Trophoblast cell (in vitro differentiated cells and primary cell): Measurements from ENCODE around the gene CEMP1.
A peak's percentile ranks its signal among the peaks of the same experiment; 100 is the strongest.

Experiments
- DNase-seq, 2 donors: peaks; one replicate each; pipeline ENCODE4 v3.0.0-alpha.2; 2016
- H2AFZ ChIP-seq: 2 replicates; pipeline ENCODE4 v1.6.1; 2013; ENCODE audit warnings: low read length, moderate library complexity, mild to moderate bottlenecking; ENCODE audit not compliant: insufficient read depth, poor library complexity
- H2AK5ac ChIP-seq: 2 replicates; pipeline ENCODE4 v1.6.1; 2013; ENCODE audit warnings: mild to moderate bottlenecking, low read length
- H2BK120ac ChIP-seq: 2 replicates; pipeline ENCODE4 v1.6.1; 2013; ENCODE audit warnings: low read length, mild to moderate bottlenecking, moderate library complexity; ENCODE audit not compliant: insufficient read depth, poor library complexity
- H2BK12ac ChIP-seq: 2 replicates; pipeline ENCODE4 v1.6.1; 2013; ENCODE audit warnings: mild to moderate bottlenecking, low read length, moderate library complexity
- H2BK5ac ChIP-seq: 2 replicates; pipeline ENCODE4 v1.6.1; 2013; ENCODE audit warnings: low read length, low read depth, moderate library complexity, mild to moderate bottlenecking; ENCODE audit not compliant: poor library complexity
- H3K14ac ChIP-seq: 2 replicates; pipeline ENCODE4 v1.6.1; 2013; ENCODE audit warnings: mild to moderate bottlenecking, low read length
- H3K18ac ChIP-seq: 2 replicates; pipeline ENCODE4 v1.6.1; 2013; ENCODE audit warnings: mild to moderate bottlenecking, low read length
- H3K23ac ChIP-seq: 2 replicates; pipeline ENCODE4 v1.6.1; 2013; ENCODE audit warnings: low read length
- H3K27ac ChIP-seq: 2 replicates; pipeline ENCODE4 v1.5.1; 2013; ENCODE audit warnings: low read depth, mild to moderate bottlenecking, inconsistent platforms, low read length, moderate library complexity
- H3K27me3 ChIP-seq: 2 replicates; pipeline ENCODE4 v1.6.1; 2013; ENCODE audit warnings: inconsistent platforms, mild to moderate bottlenecking, low read length, moderate library complexity; ENCODE audit not compliant: insufficient read depth
- H3K36me3 ChIP-seq, 2 experiments: 1 replicate in 1 of 2; 2 replicates in 1 of 2; pipeline ENCODE4 v1.6.1; 2013; ENCODE audit warnings: low read length in 2 of 2, mild to moderate bottlenecking in 2 of 2, moderate library complexity in 1 of 2; ENCODE audit not compliant: insufficient read depth in 2 of 2, control insufficient read depth in 1 of 2
- H3K4ac ChIP-seq: 2 replicates; pipeline ENCODE4 v1.6.1; 2013; ENCODE audit warnings: low read depth, mild to moderate bottlenecking, low read length, moderate library complexity
- H3K4me1 ChIP-seq, 2 experiments: 1 replicate in 1 of 2; 2 replicates in 1 of 2; pipeline ENCODE4 v1.6.1; 2013; ENCODE audit warnings: low read length in 2 of 2, mild to moderate bottlenecking in 2 of 2, moderate library complexity in 1 of 2; ENCODE audit not compliant: insufficient read depth in 2 of 2, control insufficient read depth in 1 of 2
- H3K4me2 ChIP-seq: 2 replicates; pipeline ENCODE4 v1.6.1; 2013; ENCODE audit warnings: inconsistent platforms, mild to moderate bottlenecking, low read length, moderate library complexity
- H3K4me3 ChIP-seq: 2 replicates; pipeline ENCODE4 v1.5.1; 2013; ENCODE audit warnings: mild to moderate bottlenecking, low read depth, low read length, inconsistent platforms
- H3K79me1 ChIP-seq: one replicate; pipeline ENCODE4 v1.6.1; 2013; ENCODE audit warnings: low read length
- H3K79me2 ChIP-seq: 2 replicates; pipeline ENCODE4 v1.6.1; 2013; ENCODE audit warnings: low read length, mild to moderate bottlenecking; ENCODE audit not compliant: control insufficient read depth, insufficient read depth, poor library complexity
- H3K9ac ChIP-seq: 2 replicates; pipeline ENCODE4 v1.6.1; 2013; ENCODE audit warnings: mild to moderate bottlenecking, low read length
- H3K9me3 ChIP-seq: 2 replicates; pipeline ENCODE4 v1.6.1; 2013; ENCODE audit warnings: low read depth, mild to moderate bottlenecking, control low read depth, inconsistent platforms, low read length; ENCODE audit not compliant: insufficient read depth
- H4K12ac ChIP-seq: 2 replicates; pipeline ENCODE4 v1.6.1; 2013; ENCODE audit warnings: low read depth, mild to moderate bottlenecking, low read length, moderate library complexity
- H4K8ac ChIP-seq: 2 replicates; pipeline ENCODE4 v1.6.1; 2013; ENCODE audit warnings: low read depth, mild to moderate bottlenecking, low read length, moderate library complexity
- H4K91ac ChIP-seq: one replicate; pipeline ENCODE4 v1.6.1; 2013; ENCODE audit warnings: low read depth, mild to moderate bottlenecking, low read length, moderate library complexity
- WGBS: extraction: QIAGEN DNeasy Blood & Tissue Kit; methylation state at CpG from one replicate; pipeline ENCODE4 v1.1.7; 2013; ENCODE audit warnings: missing lambda C conversion rate; ENCODE audit not compliant: insufficient read length, insufficient coverage; ENCODE audit errors: extremely low coverage; 5-methylcytosine and 5-hydroxymethylcytosine counted together

Gene CEMP1

DNA sequence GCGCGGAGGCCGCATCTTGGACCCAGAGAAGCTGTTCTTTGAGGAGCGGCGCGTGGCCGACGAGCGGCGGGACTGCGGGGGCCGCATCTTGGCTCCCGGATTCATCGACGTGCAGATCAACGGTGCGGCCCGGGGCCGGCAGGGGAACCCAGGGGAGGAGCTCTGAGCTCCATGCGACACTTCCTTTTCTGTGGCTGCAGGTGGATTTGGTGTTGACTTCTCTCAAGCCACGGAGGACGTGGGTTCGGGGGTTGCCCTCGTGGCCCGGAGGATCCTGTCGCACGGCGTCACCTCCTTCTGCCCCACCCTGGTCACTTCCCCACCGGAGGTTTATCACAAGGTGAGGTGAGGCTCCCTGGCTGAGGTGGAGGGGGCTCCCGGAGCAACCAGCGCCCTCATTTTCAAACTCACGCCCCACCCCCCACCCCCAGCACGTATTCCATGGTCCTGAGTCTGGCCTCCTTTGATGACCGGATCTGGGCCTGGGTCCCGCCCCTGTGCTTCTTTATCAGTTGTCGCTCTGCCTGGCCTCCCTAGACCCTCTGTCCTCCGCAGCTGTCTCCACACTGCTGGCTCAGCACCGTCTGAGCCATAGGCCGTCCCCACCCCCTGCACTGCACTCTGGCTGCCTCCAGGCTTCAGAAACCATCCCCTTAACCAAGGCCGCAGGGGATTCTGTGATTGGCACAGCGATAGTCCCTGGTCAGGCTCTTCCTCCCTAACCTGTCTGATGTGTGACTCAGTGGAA is 10.2 kb downstream of the CEMP1 start:
- peak; percentile 88 to 94 for DNase-seq

DNA sequence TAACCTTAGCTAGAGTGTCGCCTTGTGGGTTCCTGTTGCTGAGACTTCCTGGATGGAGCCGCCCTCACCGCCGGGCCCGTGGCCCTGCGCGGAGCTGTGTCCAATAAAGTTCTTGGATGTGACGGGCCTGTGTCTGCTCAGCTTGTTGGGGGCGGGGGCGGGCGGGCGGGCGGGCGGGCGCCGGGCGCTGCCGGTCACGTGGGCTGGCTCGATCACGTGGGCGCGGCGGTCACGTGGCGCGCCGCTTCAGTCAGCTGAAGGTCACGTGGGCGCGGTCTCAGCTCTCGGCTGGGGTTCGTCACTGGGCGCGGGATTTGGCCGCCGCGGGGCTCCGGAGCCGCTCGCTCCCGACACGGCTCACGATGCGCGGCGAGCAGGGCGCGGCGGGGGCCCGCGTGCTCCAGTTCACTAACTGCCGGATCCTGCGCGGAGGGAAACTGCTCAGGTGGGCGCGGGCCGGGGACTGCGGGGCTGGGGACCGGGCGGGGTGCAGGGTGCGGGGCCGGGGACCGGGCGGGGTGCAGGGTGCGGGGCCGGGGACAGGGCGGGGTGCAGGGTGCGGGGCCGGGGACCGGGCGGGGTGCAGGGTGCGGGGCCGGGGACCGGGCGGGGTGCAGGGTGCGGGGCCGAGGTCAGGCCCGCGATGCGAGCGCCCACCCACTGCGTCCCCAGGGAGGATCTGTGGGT is 11.0 kb downstream of the CEMP1 start, which contains the start of gene AMDHD2:
TSS of gene AMDHD2 (plus strand) at position 275 of the 687 bp plus-strand sequence. CDS start at position 363, 88 bp downstream.
- Histone ChIP-seq H3K27me3 (no peaks in the 10 kb centered on the region), H2AK5ac (peak within 1 kb of the TSS; percentile 90), H3K14ac (peak within 1 kb of the TSS; percentile 64), H3K9ac (peak within 1 kb of the TSS; percentile 85), H3K27ac (peak within 1 kb of the TSS; percentile 68), H3K4ac (peak within 1 kb of the TSS; percentile 98), H3K4me3 (peak within 1 kb of the TSS; percentile 89), H4K8ac (peak within 1 kb of the TSS; percentile 89), H2BK120ac (peak within 1 kb of the TSS; percentile 77), H4K91ac (peak within 1 kb of the TSS; percentile 57), H3K9me3 (no peaks in the 10 kb centered on the region), H3K23ac (no peak within 1 kb of the TSS), H3K79me2 (peaks cover 32% of the 10 kb centered on the region), H3K4me1 (peaks cover 29 to 39% of the 10 kb centered on the region in 2 experiments), H2BK5ac (peak within 1 kb of the TSS; percentile 65), H4K12ac (peak within 1 kb of the TSS; percentile 67), H3K18ac (peak within 1 kb of the TSS; percentile 67), H3K36me3 (peaks cover 41 to 42% of the 10 kb centered on the region in 2 experiments), H2AFZ (peak within 1 kb of the TSS; percentile 51), H3K79me1 (peaks cover 5% of the 10 kb centered on the region), H3K4me2 (peak within 1 kb of the TSS; percentile 92), H2BK12ac (no peak within 1 kb of the TSS)
- DNase-seq: peak; percentile 90 to 91
- no CpG with 5 or more reads among the region's 83 CpGs for WGBS

More for the DNA sequence above, 10.2 kb downstream of the CEMP1 start:
- Histone ChIP-seq H4K8ac (peak overlapping the region; percentile 89), H3K9ac (peak overlapping the region; percentile 85), H3K27me3 (no peaks in the 10 kb centered on the region), H4K91ac (peak overlapping the region; percentile 57), H3K27ac (peak overlapping the region; percentile 45), H3K9me3 (no peaks in the 10 kb centered on the region), H3K14ac (peak overlapping the region; percentile 64), H2BK12ac (no peak overlapping the region), H3K23ac (no peak overlapping the region), H3K79me2 (peaks cover 26% of the 10 kb centered on the region), H3K36me3 (peaks cover 43 to 44% of the 10 kb centered on the region in 2 experiments), H3K4me1 (peaks cover 26 to 34% of the 10 kb centered on the region in 2 experiments), H2BK5ac (peak overlapping the region; percentile 65), H3K18ac (peak overlapping the region; percentile 61), H4K12ac (peak overlapping the region; percentile 67), H3K4me2 (peak overlapping the region; percentile 92), H3K4me3 (peak overlapping the region; percentile 89), H2AK5ac (peak overlapping the region; percentile 90), H2AFZ (peak overlapping the region; percentile 51), H2BK120ac (peak overlapping the region; percentile 77), H3K4ac (peak overlapping the region; percentile 43), H3K79me1 (peaks cover 5% of the 10 kb centered on the region)
- no CpG with 5 or more reads among the region's 41 CpGs for WGBS

DNA sequence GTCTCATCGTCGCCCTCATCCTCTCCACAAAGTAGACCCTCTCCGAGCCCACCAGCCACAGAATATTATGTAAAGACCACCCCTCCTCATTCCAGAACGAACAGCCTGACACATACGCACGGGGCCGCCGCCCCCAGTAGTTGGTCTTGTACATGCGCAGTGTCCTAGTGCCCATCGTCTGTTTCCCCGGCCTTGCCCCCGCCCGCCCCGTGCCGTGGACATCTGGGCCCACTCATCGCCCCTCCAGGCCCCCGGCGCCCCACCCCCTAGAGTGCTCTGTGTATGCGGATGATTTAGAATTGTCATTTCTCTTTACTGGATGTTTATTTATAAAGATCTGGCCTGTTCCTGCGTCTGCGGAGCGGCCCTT is 11.5 kb downstream of the CEMP1 start:
- Histone ChIP-seq H2BK5ac (no peak overlapping the region), H4K91ac (no peak overlapping the region), H4K8ac (no peak overlapping the region), H3K23ac (no peak overlapping the region), H3K36me3 (peaks cover 38 to 40% of the 10 kb centered on the region in 2 experiments), H3K18ac (no peak overlapping the region), H2BK120ac (no peak overlapping the region), H3K9ac (no peak overlapping the region), H2AFZ (no peak overlapping the region), H3K27ac (no peak overlapping the region), H3K9me3 (no peaks in the 10 kb centered on the region), H3K4me2 (peak overlapping the region; percentile 45), H2AK5ac (no peak overlapping the region), H3K27me3 (no peaks in the 10 kb centered on the region), H3K14ac (no peak overlapping the region), H3K79me2 (peaks cover 38% of the 10 kb centered on the region), H2BK12ac (no peak overlapping the region), H3K79me1 (peaks cover 8% of the 10 kb centered on the region), H3K4me1 (peaks cover 33 to 45% of the 10 kb centered on the region in 2 experiments), H4K12ac (no peak overlapping the region), H3K4ac (peak overlapping the region; percentile 34), H3K4me3 (no peak overlapping the region)
- DNase-seq: no peak
- WGBS: no CpG with 5 or more reads among the region's 22 CpGs

DNA sequence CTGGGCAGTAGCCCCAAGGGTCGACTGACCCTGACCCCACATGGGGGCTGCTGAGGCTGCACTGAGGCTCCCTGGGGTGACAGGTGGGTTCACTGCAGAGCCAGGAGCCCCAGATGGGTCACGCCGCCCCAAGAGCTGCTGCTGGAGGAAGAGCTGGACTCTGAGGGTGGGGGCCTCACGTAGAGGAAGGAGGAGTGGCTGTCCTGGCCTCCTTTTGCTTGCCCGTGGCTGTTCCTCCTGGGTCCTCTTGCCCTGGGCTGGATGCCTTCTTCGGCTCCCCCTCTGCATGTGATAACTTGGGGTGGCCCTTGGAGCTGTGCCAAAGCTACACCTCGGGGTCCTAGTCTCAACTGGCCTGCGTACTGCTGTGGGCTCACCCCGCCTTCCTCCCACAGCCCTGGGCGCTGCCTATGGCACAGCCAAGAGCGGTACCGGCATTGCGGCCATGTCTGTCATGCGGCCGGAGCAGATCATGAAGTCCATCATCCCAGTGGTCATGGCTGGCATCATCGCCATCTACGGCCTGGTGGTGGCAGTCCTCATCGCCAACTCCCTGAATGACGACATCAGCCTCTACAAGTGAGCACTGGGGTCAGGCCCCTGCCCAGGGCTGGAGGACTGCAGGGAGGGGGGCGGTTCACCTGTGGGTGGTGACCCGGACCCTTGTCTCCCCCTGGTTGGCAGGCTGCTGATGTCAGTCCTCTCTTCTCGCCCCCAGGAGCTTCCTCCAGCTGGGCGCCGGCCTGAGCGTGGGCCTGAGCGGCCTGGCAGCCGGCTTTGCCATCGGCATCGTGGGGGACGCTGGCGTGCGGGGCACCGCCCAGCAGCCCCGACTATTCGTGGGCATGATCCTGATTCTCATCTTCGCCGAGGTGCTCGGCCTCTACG is 12.1 kb downstream of the CEMP1 start:
- H2AK5ac ChIP-seq: no peak overlapping the region
- no peak overlapping the region for H3K4me3 ChIP-seq
- H4K12ac ChIP-seq: no peak overlapping the region
- no peak for DNase-seq
- H3K9ac ChIP-seq: no peak overlapping the region
- H3K14ac ChIP-seq: no peak overlapping the region
- peak overlapping the region; percentile 31 for H2AFZ ChIP-seq
- peaks cover 13% of the 10 kb centered on the region for H3K79me1 ChIP-seq
- H4K8ac ChIP-seq: no peak overlapping the region
- no peak overlapping the region for H3K23ac ChIP-seq
- H3K27ac ChIP-seq: no peak overlapping the region
- H3K18ac ChIP-seq: no peak overlapping the region
- peaks cover 35 to 36% of the 10 kb centered on the region in 2 experiments for H3K36me3 ChIP-seq
- H3K79me2 ChIP-seq: peaks cover 44% of the 10 kb centered on the region
- no CpG with 5 or more reads among the region's 39 CpGs for WGBS
- H2BK120ac ChIP-seq: no peak overlapping the region
- no peak overlapping the region for H4K91ac ChIP-seq
- H3K4me2 ChIP-seq: no peak overlapping the region
- no peak overlapping the region for H2BK5ac ChIP-seq
- H3K4ac ChIP-seq: peak overlapping the region; percentile 98
- no peaks in the 10 kb centered on the region for H3K27me3 ChIP-seq
- H3K4me1 ChIP-seq: peaks cover 33 to 46% of the 10 kb centered on the region in 2 experiments
- H2BK12ac ChIP-seq: no peak overlapping the region
- H3K9me3 ChIP-seq: no peaks in the 10 kb centered on the region
